GM12801 (cell line): ENCODE measurements around the gene PDGFD.

ENCODE experiments used
- CTCF ChIP-seq: IDR thresholded peaks from one replicate; pipeline ENCODE4 v1.5.1; 2011; ENCODE audit warnings: control low read depth; ENCODE audit not compliant: insufficient read length; ENCODE audit errors: extremely low read depth

PDGFD gene

GRCh38 chr11:103949781-103950180 lies 214.2 kb downstream of the PDGFD start:
- no peak for TF ChIP-seq CTCF

- no peak for TF ChIP-seq CTCF
Measured at GRCh38 chr11:103948187-103948763, 215.7 kb downstream of the PDGFD start.

GRCh38 chr11:103947546-103947919 lies 216.4 kb downstream of the PDGFD start:
- no peak for TF ChIP-seq CTCF

- no peak for TF ChIP-seq CTCF
Measured at GRCh38 chr11:103946793-103947545, 217.0 kb downstream of the PDGFD start.

- no peak for TF ChIP-seq CTCF
Measured at GRCh38 chr11:103944251-103944940, 219.6 kb downstream of the PDGFD start.

GRCh38 chr11:103942646-103943045 lies 221.3 kb downstream of the PDGFD start:
- no peak for TF ChIP-seq CTCF

GRCh38 chr11:103940551-103940950 lies 223.4 kb downstream of the PDGFD start:
- TF ChIP-seq CTCF, result no peak
